ENCODE measurements around the gene SUPT3H. TPM values are rescaled to one million over a fixed set of nuclear protein-coding genes. Genes with fewer than 3 reads are reported as not detected.

SUPT3H gene
- total and polyA plus RNA-seq, 2 of the 8 experiments (the other 6 are each of a cell fraction or from before 2014, with no cell fraction given): 18.8 to 23.0 TPM

DNA sequence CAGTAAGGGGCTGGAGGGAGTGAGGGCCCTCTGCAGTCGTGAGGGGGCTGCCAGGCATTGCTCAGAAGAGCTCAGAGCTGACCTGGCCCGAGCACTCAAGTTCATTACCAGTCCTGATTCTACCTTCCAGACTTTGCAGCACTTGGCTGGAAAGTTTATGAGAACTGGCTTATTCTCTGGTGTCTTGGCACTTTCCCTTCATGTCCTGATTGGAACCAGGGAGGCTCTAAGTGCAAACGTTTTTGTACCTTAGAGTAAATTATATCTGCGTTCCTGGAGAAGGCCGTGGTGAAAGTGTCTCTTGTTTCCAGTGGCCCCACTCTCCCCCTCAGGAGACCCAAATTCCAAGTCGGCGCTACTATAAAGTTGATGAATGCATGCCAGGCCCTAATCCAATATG is 587.9 kb downstream of the SUPT3H start:
- DNase-seq (ENCODE audit: low read depth in 1 of 2, low spot score in 2 of 2): no peak
- H3K27me3 ChIP-seq (replicated peaks in 1 of 4; ENCODE audit: control insufficient read depth in 3 of 4, extremely low read depth in 1 of 4, insufficient read depth in 3 of 4, low read length in 3 of 4): no peaks in the 10 kb centered on the region
- no peak overlapping the region for H2BK12ac ChIP-seq (ENCODE audit: low read depth, low read length)
- no peak overlapping the region for H2BK20ac ChIP-seq (ENCODE audit: low read length)
- no peak overlapping the region for H3K23ac ChIP-seq (ENCODE audit: insufficient read length)
- H2AK5ac ChIP-seq (ENCODE audit: low read depth, low read length): no peak overlapping the region
- H2BK15ac ChIP-seq (ENCODE audit: low read length): no peak overlapping the region
- H2BK5ac ChIP-seq (ENCODE audit: low read depth, low read length): no peak overlapping the region
- no peaks in the 10 kb centered on the region for H4K20me1 ChIP-seq (replicated peaks in 1 of 2; ENCODE audit: control insufficient read depth in 1 of 2, insufficient read depth in 2 of 2, low read length in 2 of 2)
- FAIRE-seq: no peak
- no peak overlapping the region for H3K9ac ChIP-seq (replicated peaks in 1 of 4; ENCODE audit: extremely low read depth in 1 of 4, low read depth in 3 of 4, low read length in 3 of 4)
- no peaks in the 10 kb centered on the region for H3K79me2 ChIP-seq (ENCODE audit: control insufficient read depth in 1 of 2, insufficient read depth in 2 of 2, low read length in 2 of 2)
- no peak overlapping the region for H3K4ac ChIP-seq (replicated peaks; ENCODE audit: insufficient read length, low read depth, low read length)
- no peak overlapping the region for H3K4me2 ChIP-seq (ENCODE audit: insufficient read depth in 1 of 2, low read depth in 2 of 2, low read length in 2 of 2)
- H3K23me2 ChIP-seq (ENCODE audit: low read depth, low read length): no peaks in the 10 kb centered on the region
- no peaks in the 10 kb centered on the region; a peak in 1 of 7 replicates for H3K4me1 ChIP-seq (replicated peaks in 1 of 4; ENCODE audit: control insufficient read depth in 3 of 4, insufficient read depth in 4 of 4, low read length in 3 of 4)
- no peak overlapping the region for H3K18ac ChIP-seq (ENCODE audit: extremely low read depth, low read length)
- no peak overlapping the region for H3K27ac ChIP-seq (ENCODE audit: low read depth, low read length)
- H3K36me3 ChIP-seq (ENCODE audit: control insufficient read depth in 2 of 4, insufficient read depth in 4 of 4, low read length in 3 of 4): no peaks in the 10 kb centered on the region
- ChIA-PET CTCF (ENCODE audit: partially characterized antibody) (interaction anchor here (1.0 kb wide), 1 partner anchor 134 kb away, joined by 3 read pairs; no protein-coding TSS in a partner anchor), POLR2A (ENCODE audit: partially characterized antibody) (no interaction called here)
- no peak overlapping the region for H4K91ac ChIP-seq (replicated peaks; ENCODE audit: insufficient read length, low read length)
- H3K56ac ChIP-seq (replicated peaks; ENCODE audit: insufficient read length, low read depth, low read length): no peak overlapping the region
- H4K8ac ChIP-seq (ENCODE audit: extremely low read depth, insufficient read depth, low read length): no peak overlapping the region
- H3K9me3 ChIP-seq (ENCODE audit: insufficient read depth in 2 of 2, low read depth in 1 of 2, low read length in 1 of 2): no peaks in the 10 kb centered on the region
- no peak overlapping the region for H2BK120ac ChIP-seq (replicated peaks; ENCODE audit: low read depth, low read length)
- 94% methylated on average over 7 of the region's 7 CpGs; no CpG with 5 or more reads in 1 of the 2 experiments for WGBS, 2 experiments (ENCODE audit: extremely low coverage in 1 of 2, insufficient coverage in 1 of 2, insufficient read length in 1 of 2, insufficient replicate concordance in 2 of 2, low coverage in 1 of 2, low lambda C conversion rate in 2 of 2, missing lambda C conversion rate in 1 of 2)
- no peaks in the 10 kb centered on the region for H3K79me1 ChIP-seq (ENCODE audit: low read depth, low read length)
- H3K4me3 ChIP-seq (ENCODE audit: extremely low read depth in 1 of 4, insufficient read depth in 2 of 4, low read depth in 3 of 4, low read length in 4 of 4): no peak overlapping the region
- no peak overlapping the region for H3K14ac ChIP-seq (ENCODE audit: insufficient read length)
- no peak overlapping the region for H4K5ac ChIP-seq (ENCODE audit: insufficient read length, low read depth, low read length)
- no peak overlapping the region for H2AFZ ChIP-seq (ENCODE audit: low read length)
- TF ChIP-seq SP1 (IDR thresholded peaks at IDR 0.05; ENCODE audit: low read depth, low read length) (no peak), CBX8 (IDR thresholded peaks at IDR 0.05; ENCODE audit: borderline replicate concordance, low read depth, low read length) (no peak), ZNF274 (IDR thresholded peaks at IDR 0.05; ENCODE audit: borderline replicate concordance, extremely low read depth, low read length) (no peak), POU5F1 (IDR thresholded peaks at IDR 0.05; ENCODE audit: low read depth, low read length) (no peak), CBX5 (IDR thresholded peaks at IDR 0.05; ENCODE audit: low read depth, low read length) (no peak), KDM4A (IDR thresholded peaks at IDR 0.05; ENCODE audit: low read depth, low read length, severe bottlenecking) (no peak), TEAD4 (IDR thresholded peaks at IDR 0.05; ENCODE audit: low read depth, low read length) (no peak), RXRA (IDR thresholded peaks at IDR 0.05; ENCODE audit: insufficient read depth, low read depth, low read length) (no peak), SAP30 (IDR thresholded peaks at IDR 0.05; ENCODE audit: insufficient read depth, insufficient replicate concordance, low read length) (no peak)
- TF ChIP-seq, protein P1, sequence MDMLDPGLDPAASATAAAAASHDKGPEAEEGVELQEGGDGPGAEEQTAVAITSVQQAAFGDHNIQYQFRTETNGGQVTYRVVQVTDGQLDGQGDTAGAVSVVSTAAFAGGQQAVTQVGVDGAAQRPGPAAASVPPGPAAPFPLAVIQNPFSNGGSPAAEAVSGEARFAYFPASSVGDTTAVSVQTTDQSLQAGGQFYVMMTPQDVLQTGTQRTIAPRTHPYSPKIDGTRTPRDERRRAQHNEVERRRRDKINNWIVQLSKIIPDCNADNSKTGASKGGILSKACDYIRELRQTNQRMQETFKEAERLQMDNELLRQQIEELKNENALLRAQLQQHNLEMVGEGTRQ (IDR thresholded peaks at IDR 0.05; ENCODE audit: low read length): no peak
- TF ChIP-seq, protein P2, sequence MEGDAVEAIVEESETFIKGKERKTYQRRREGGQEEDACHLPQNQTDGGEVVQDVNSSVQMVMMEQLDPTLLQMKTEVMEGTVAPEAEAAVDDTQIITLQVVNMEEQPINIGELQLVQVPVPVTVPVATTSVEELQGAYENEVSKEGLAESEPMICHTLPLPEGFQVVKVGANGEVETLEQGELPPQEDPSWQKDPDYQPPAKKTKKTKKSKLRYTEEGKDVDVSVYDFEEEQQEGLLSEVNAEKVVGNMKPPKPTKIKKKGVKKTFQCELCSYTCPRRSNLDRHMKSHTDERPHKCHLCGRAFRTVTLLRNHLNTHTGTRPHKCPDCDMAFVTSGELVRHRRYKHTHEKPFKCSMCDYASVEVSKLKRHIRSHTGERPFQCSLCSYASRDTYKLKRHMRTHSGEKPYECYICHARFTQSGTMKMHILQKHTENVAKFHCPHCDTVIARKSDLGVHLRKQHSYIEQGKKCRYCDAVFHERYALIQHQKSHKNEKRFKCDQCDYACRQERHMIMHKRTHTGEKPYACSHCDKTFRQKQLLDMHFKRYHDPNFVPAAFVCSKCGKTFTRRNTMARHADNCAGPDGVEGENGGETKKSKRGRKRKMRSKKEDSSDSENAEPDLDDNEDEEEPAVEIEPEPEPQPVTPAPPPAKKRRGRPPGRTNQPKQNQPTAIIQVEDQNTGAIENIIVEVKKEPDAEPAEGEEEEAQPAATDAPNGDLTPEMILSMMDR (IDR thresholded peaks at IDR 0.05; ENCODE audit: control extremely low read depth in 1 of 3, insufficient read depth in 1 of 3, low read depth in 1 of 3, low read length in 3 of 3): no peak
